GM12878 (cell line): ENCODE results near the gene C10orf88.

Source experiments
- ATF2 ChIP-seq: IDR thresholded peaks from 2 replicates; pipeline ENCODE4 v1.6.1; 2012; ENCODE audit warnings: low read length, inconsistent platforms
- CTCF ChIP-seq, 3 experiments: IDR thresholded peaks in 2 of 3; conservative IDR thresholded peaks in 1 of 3; 2 replicates each; pipeline ENCODE4 v1.5.1; 2011; ENCODE audit warnings: low read depth in 3 of 3, low read length in 3 of 3, mild to moderate bottlenecking in 3 of 3, control low read depth in 2 of 3, moderate library complexity in 2 of 3, inconsistent platforms in 1 of 3, mixed read lengths in 1 of 3; ENCODE audit not compliant: control insufficient read depth in 2 of 3, insufficient read depth in 1 of 3; ENCODE audit errors: extremely low read depth in 1 of 3
- E2F8 ChIP-seq: fragments of 450-650 bp; IDR thresholded peaks from 2 replicates; pipeline ENCODE4 v1.6.1; 2018; ENCODE audit warnings: mild to moderate bottlenecking, low read depth, moderate library complexity; ENCODE audit not compliant: partially characterized antibody
- ELK1 ChIP-seq: IDR thresholded peaks from 2 replicates; pipeline ENCODE4 v1.6.1; 2012; ENCODE audit warnings: low read depth, low read length, improper control_type of control experiment
- MAX ChIP-seq: IDR thresholded peaks from 2 replicates; pipeline ENCODE4 v1.6.1; 2012; ENCODE audit warnings: low read depth, low read length, improper control_type of control experiment
- MXI1 ChIP-seq: fragments of 150-350 bp; IDR thresholded peaks from 2 replicates; pipeline ENCODE4 v1.6.1; 2011; ENCODE audit warnings: low read depth, mild to moderate bottlenecking, inconsistent platforms, low read length, improper control_type of control experiment
- MYC ChIP-seq: IDR thresholded peaks from 2 replicates; pipeline ENCODE4 v1.6.1; 2011; ENCODE audit warnings: mild to moderate bottlenecking, low read length, moderate library complexity, inconsistent platforms; ENCODE audit not compliant: insufficient read depth, insufficient replicate concordance, insufficient read length, severe bottlenecking
- NFYB ChIP-seq: IDR thresholded peaks from 2 replicates; pipeline ENCODE4 v1.6.1; 2011; ENCODE audit warnings: low read depth, mild to moderate bottlenecking, low read length, improper control_type of control experiment, moderate library complexity; ENCODE audit not compliant: insufficient read depth
- RAD21 ChIP-seq: IDR thresholded peaks from 2 replicates; pipeline ENCODE4 v1.6.1; 2011; ENCODE audit warnings: mild to moderate bottlenecking, low read depth, low read length, moderate library complexity; ENCODE audit not compliant: insufficient read depth
- REST ChIP-seq: IDR thresholded peaks from 2 replicates; pipeline ENCODE4 v1.6.1; 2012; ENCODE audit warnings: mild to moderate bottlenecking, low read depth, low read length
- TCF3 ChIP-seq: IDR thresholded peaks from 2 replicates; pipeline ENCODE4 v1.6.1; 2012; ENCODE audit warnings: low read depth, mild to moderate bottlenecking, low read length, borderline replicate concordance; ENCODE audit not compliant: insufficient read depth

GRCh38 chr10:122939133-122939855, 14.7 kb downstream of the C10orf88 start:
- TF ChIP-seq CTCF (IDR thresholded peaks at IDR 0.05 in 2 of 3, conservative IDR thresholded peaks at IDR 0.05 in 1 of 3; ENCODE audit: control insufficient read depth in 2 of 3, extremely low read depth in 1 of 3, insufficient read depth in 1 of 3, low read depth in 3 of 3, low read length in 3 of 3): no peak
- no peak for TF ChIP-seq NFYB
- no peak for TF ChIP-seq TCF3
- TF ChIP-seq MYC: no peak
- TF ChIP-seq ELK1: no peak
- TF ChIP-seq ATF2: no peak
- TF ChIP-seq MAX: no peak
- TF ChIP-seq E2F8: no peak
- TF ChIP-seq MXI1: no peak
- TF ChIP-seq RAD21: no peak
- TF ChIP-seq REST: no peak
